GM12865 (cell line): Measurements from ENCODE around the gene IQGAP2.

ENCODE experiments used
- DNase-seq: peaks from one replicate; pipeline ENCODE4 v3.0.0; 2010; ENCODE audit warnings: low read depth
- H3K4me3 ChIP-seq: 2 replicates; pipeline ENCODE4 v1.5.1; 2011; ENCODE audit warnings: mild to moderate bottlenecking, low read depth, low read length, control low read depth
- CTCF ChIP-seq: IDR thresholded peaks from 2 replicates; pipeline ENCODE4 v1.5.1; 2011; ENCODE audit warnings: low read length, control low read depth, low read depth, inconsistent platforms; ENCODE audit not compliant: insufficient read depth; ENCODE audit errors: missing control alignments

IQGAP2 gene

GRCh38 chr5:76576996-76577395 lies 173.9 kb downstream of the IQGAP2 start:
- no peak for DNase-seq
- H3K4me3 ChIP-seq: no peak overlapping the region
- TF ChIP-seq CTCF: no peak

GRCh38 chr5:76579166-76579937 lies 176.3 kb downstream of the IQGAP2 start:
- no peak overlapping the region for H3K4me3 ChIP-seq
- no peak for TF ChIP-seq CTCF
- no peak for DNase-seq

- no peak for TF ChIP-seq CTCF
- DNase-seq: no peak
- H3K4me3 ChIP-seq: no peak overlapping the region
Observed at GRCh38 chr5:76580981-76581380, 177.9 kb downstream of the IQGAP2 start.

- peak; percentile 71 for DNase-seq
- TF ChIP-seq CTCF: no peak
- H3K4me3 ChIP-seq: no peak overlapping the region
Observed at GRCh38 chr5:76582230-76583162, 179.4 kb downstream of the IQGAP2 start.

- no peak overlapping the region for H3K4me3 ChIP-seq
- TF ChIP-seq CTCF: peak; percentile 24
- DNase-seq: peak; percentile 35
Observed at GRCh38 chr5:76583163-76584047, 180.3 kb downstream of the IQGAP2 start.

- no peak for TF ChIP-seq CTCF
- H3K4me3 ChIP-seq: no peak overlapping the region
Observed at GRCh38 chr5:76585783-76586217, 182.7 kb downstream of the IQGAP2 start.

More at GRCh38 chr5:76585783-76586217, 182.7 kb downstream of the IQGAP2 start:
- no peak for DNase-seq
